K562 (cell line): Measurements from ENCODE around the gene PM20D2. TPM values are rescaled to one million over a fixed set of nuclear protein-coding genes. Genes with fewer than 3 reads are reported as not detected.

Experiments
- ATAC-seq: fragments of 200-7000 bp; cut with Tn5 transposase; 3 replicates; pipeline ENCODE4 v1.9.1; 2020; ENCODE audit warnings: moderate library complexity
- BruUV-seq: library from RNA; stranded (reverse); fragments of 400-500 nt; replicated peaks from 2 replicates; lab custom pipeline; 2021; lab: Mats Ljungman, UMichigan
- CTCF ChIA-PET: fragments of 300-600 bp; formaldehyde crosslinking; extraction: SDS; loops from one replicate; lab custom pipeline; 2021; ENCODE audit warnings: low intra/inter-chr PET ratio; lab: Yijun Ruan, JAX
- POLR2A ChIA-PET: fragments of 300-600, 350-650 bp; sonication (Branson Sonifier 250); formaldehyde crosslinking; extraction: SDS; loops from one replicate; lab custom pipeline; 2021; ENCODE audit warnings: antibody characterized with exemption, inconsistent platforms; lab: Yijun Ruan, JAX
- DNase-seq, 4 experiments: peaks; one replicate each; pipeline versions ENCODE4 v3.0.0 to v3.0.0-alpha.2; 2011 to 2018; ENCODE audit warnings: low spot score in 3 of 4, mixed read lengths in 3 of 4; ENCODE audit errors: extremely low read depth in 1 of 4
- FAIRE-seq: peaks from 2 replicates; lab custom pipeline; 2011; peaks lifted over from hg19 to GRCh38; lab: Jason Lieb, UNC
- H2AFZ ChIP-seq: 2 replicates; pipeline ENCODE4 v1.6.0; 2011; ENCODE audit warnings: low read depth, low read length, control low read depth, inconsistent platforms
- H3K27ac ChIP-seq: fragments of 200-600 bp; 3 replicates; pipeline ENCODE4 v1.8.0; 2011; ENCODE audit warnings: low read depth, mild to moderate bottlenecking, control low read depth, inconsistent platforms, low read length, moderate library complexity, mixed read lengths; ENCODE audit errors: extremely low read depth
- H3K27me3 ChIP-seq, 2 experiments: fragments of 300-600 bp in 1 of 2; 2 replicates in 1 of 2; 3 replicates in 1 of 2; pipeline versions ENCODE4 v1.6.0 to v1.8.0; 2011; ENCODE audit warnings: inconsistent platforms in 2 of 2, low read length in 2 of 2, mild to moderate bottlenecking in 1 of 2, mixed read lengths in 1 of 2, moderate library complexity in 1 of 2; ENCODE audit not compliant: control insufficient read depth in 2 of 2, insufficient read depth in 2 of 2
- H3K36me3 ChIP-seq: fragments of 300-600 bp; 3 replicates; pipeline ENCODE4 v1.8.0; 2011; ENCODE audit warnings: mild to moderate bottlenecking, low read length, inconsistent platforms; ENCODE audit not compliant: control insufficient read depth, insufficient read depth
- H3K4me1 ChIP-seq, 2 experiments: fragments of 200-600 bp in 1 of 2; replicated peaks in 1 of 2; 2 replicates in 1 of 2; 3 replicates in 1 of 2; pipeline versions ENCODE4 v1.5.1 to v1.8.0; 2011; ENCODE audit warnings: inconsistent platforms in 2 of 2, low read length in 2 of 2, mild to moderate bottlenecking in 1 of 2, mixed read lengths in 1 of 2, moderate library complexity in 1 of 2; ENCODE audit not compliant: control insufficient read depth in 2 of 2, insufficient read depth in 2 of 2
- H3K4me2 ChIP-seq: 2 replicates; pipeline ENCODE4 v1.6.1; 2011; ENCODE audit warnings: low read length, control low read depth, inconsistent platforms, mixed read lengths; ENCODE audit not compliant: insufficient read depth
- H3K4me3 ChIP-seq: fragments of 200-600 bp; sonication (generic), shearing (Covaris generic); 2 replicates; pipeline ENCODE4 v1.5.1; 2016; ENCODE audit warnings: control low read depth, inconsistent platforms
- H3K79me2 ChIP-seq: fragments of 200-600 bp; 3 replicates; pipeline ENCODE4 v1.8.0; 2011; ENCODE audit warnings: low read length, inconsistent platforms; ENCODE audit not compliant: control insufficient read depth, insufficient read depth
- H3K9ac ChIP-seq, 2 experiments: 2 replicates each; pipeline versions ENCODE4 v1.6.0 to v1.6.1; 2011; ENCODE audit warnings: low read depth in 2 of 2, low read length in 2 of 2, control low read depth in 1 of 2, inconsistent platforms in 1 of 2, mild to moderate bottlenecking in 1 of 2, mixed read lengths in 1 of 2; ENCODE audit not compliant: insufficient read depth in 1 of 2
- H3K9me1 ChIP-seq: one replicate; pipeline ENCODE4 v1.6.0; 2011; ENCODE audit warnings: inconsistent platforms, mild to moderate bottlenecking, low read length, moderate library complexity; ENCODE audit not compliant: control insufficient read depth, insufficient read depth
- H3K9me3 ChIP-seq: replicated peaks from 2 replicates; pipeline ENCODE4 v1.5.1; 2011; ENCODE audit warnings: low read depth, low read length, inconsistent platforms; ENCODE audit not compliant: control insufficient read depth, insufficient read depth
- H4K20me1 ChIP-seq: replicated peaks from 2 replicates; pipeline ENCODE4 v1.6.1; 2011; ENCODE audit warnings: low read length, inconsistent platforms, mixed read lengths; ENCODE audit not compliant: control insufficient read depth, insufficient read depth
- MCM3 ChIP-seq: fragments of 450-650 bp; IDR thresholded peaks from 2 replicates; pipeline ENCODE4 v1.6.1; 2016
- NCOA4 ChIP-seq: fragments of 450-650 bp; IDR thresholded peaks from 2 replicates; pipeline ENCODE4 v1.6.1; 2018; ENCODE audit warnings: mild to moderate bottlenecking; ENCODE audit not compliant: partially characterized antibody
- SMAD1 ChIP-seq: fragments of 150-350 bp; IDR thresholded peaks from 2 replicates; pipeline ENCODE4 v1.6.1; 2014; ENCODE audit warnings: low read length, low read depth; ENCODE audit not compliant: partially characterized antibody
- ZNF561 ChIP-seq: fragments of 450-650 bp; formaldehyde crosslinking; conservative IDR thresholded peaks from 2 replicates; pipeline ENCODE4 v1.4.0; 2020; ENCODE audit warnings: mild to moderate bottlenecking, moderate library complexity
- ZNF583 ChIP-seq: fragments of 250-450 bp; sonication (Bioruptor Pico); IDR thresholded peaks from 2 replicates; pipeline ENCODE4 v1.4.0; 2020
- WGBS: fragments of 100-300 bp; shearing (Covaris generic); methylation state at CpG from one replicate; pipeline ENCODE4 v1.1.6; 2016; ENCODE audit warnings: low coverage, mixed read lengths; ENCODE audit not compliant: insufficient coverage; ENCODE audit errors: missing lambda C conversion rate; 5-methylcytosine and 5-hydroxymethylcytosine counted together
- in situ Hi-C: fragments of 300-500 bp; cut with MboI; formaldehyde crosslinking; loops from 4 replicates; pipeline ENCODE4 v1.15.0; 2018; ENCODE audit warnings: inconsistent platforms, mixed read lengths
- intact Hi-C: fragments of 100-400 bp; cut with micrococcal nuclease; formaldehyde crosslinking; loops from 2 replicates; pipeline ENCODE4 v1.14.2; 2022
- polyA plus RNA-seq, 8 experiments: library from polyadenylated mRNA; depleted of rRNA in 4 of 8; stranded (reverse) in 5 of 8; unstranded in 3 of 8; fragments of >200 nt; fragmentation: Nextera tagmentation in 2 of 8; fragmentation: Illumina TruSeq in 1 of 8; extraction: Ambion mirVana in 2 of 8; extraction: Trizol in 1 of 8; gene quantifications; 2 replicates each; pipeline versions ENCODE4 v1.2.1 to v1.2.3, GENCODE V29; 2011 to 2014; ENCODE audit warnings: inconsistent platforms in 1 of 8, missing spikeins in 1 of 8
- total RNA-seq, 7 experiments: library from RNA; depleted of rRNA in 6 of 7; stranded (reverse); fragments of >200 nt in 6 of 7; fragmentation: Illumina TruSeq in 2 of 7; extraction: Trizol in 2 of 7; gene quantifications; 2 replicates each; pipeline versions ENCODE4 v1.2.1 to v1.2.3, GENCODE V29; 2011 to 2021; ENCODE audit warnings: low replicate concordance in 1 of 7
- TF ChIP-seq, protein P1 (sequence below): fragments of 450-650 bp; IDR thresholded peaks from 2 replicates; pipeline ENCODE4 v1.6.1; 2018; ENCODE audit warnings: mild to moderate bottlenecking, low read depth; ENCODE audit not compliant: partially characterized antibody

The PM20D2 gene
- total and polyA plus RNA-seq, 9 of the 15 experiments (the other 6 are each of a cell fraction or from before 2014, with no cell fraction given): 0.30 to 2.6 (median 1.00) TPM

GRCh38 chr6:89199579-89199978 is 53.7 kb downstream of the PM20D2 start (continued):
- TF ChIP-seq MCM3 (no peak), NCOA4 (no peak)

- TF ChIP-seq ZNF583 (CRISPR knock-in tag): no peak
- no peak for TF ChIP-seq ZNF561 (CRISPR knock-in tag)
- FAIRE-seq (no peak), DNase-seq (no peak), ATAC-seq (no peak)
- H3K4me3 ChIP-seq: no peak overlapping the region
- POLR2A ChIA-PET: interaction anchor here (0.6 to 1.6 kb wide), 3 partner anchors 9 to 77 kb away, joined by 3 to 6 read pairs (median 6); no protein-coding TSS in a partner anchor
- H3K27ac ChIP-seq: no peak overlapping the region
- H3K4me1 ChIP-seq: no peaks in the 10 kb centered on the region
- BruUV-seq: no TSS peak
- no peaks in the 10 kb centered on the region for H4K20me1 ChIP-seq
- H3K9me1 ChIP-seq: no peaks in the 10 kb centered on the region
- peaks cover 5 to 24% of the 10 kb centered on the region in 2 experiments; a peak in 4 of 5 replicates for H3K27me3 ChIP-seq
- H3K4me2 ChIP-seq: no peak overlapping the region
- no peak overlapping the region for H3K9ac ChIP-seq
- H2AFZ ChIP-seq: no peak overlapping the region
- in situ Hi-C loops (no loop called here), intact Hi-C loops (no loop called here)
- H3K9me3 ChIP-seq: no peaks in the 10 kb centered on the region
- CTCF ChIA-PET: no interaction called here
- H3K36me3 ChIP-seq: no peaks in the 10 kb centered on the region
- H3K79me2 ChIP-seq: no peaks in the 10 kb centered on the region
- 0% methylated on average over 7 of the region's 7 CpGs for WGBS
Observed at GRCh38 chr6:89200706-89201215, 54.9 kb downstream of the PM20D2 start.

DNA sequence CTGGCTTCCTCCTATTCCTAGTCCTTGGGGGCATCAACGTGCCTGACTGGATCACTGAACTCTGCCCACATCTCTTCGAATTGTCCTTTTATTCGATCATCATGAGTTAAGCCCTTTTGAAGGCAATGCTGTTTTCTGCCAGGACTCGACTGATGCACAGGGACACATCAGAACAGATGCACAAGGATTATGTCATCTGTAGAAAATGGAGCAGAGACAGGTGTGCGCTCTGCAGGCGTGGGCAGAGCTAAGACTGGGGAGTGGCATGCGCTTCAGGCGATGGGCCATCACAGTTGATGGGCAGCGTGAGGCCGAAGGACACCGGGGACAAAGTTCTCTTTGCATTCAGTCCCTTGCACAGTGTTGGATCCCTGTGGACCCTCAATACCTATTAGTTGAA is 58.2 kb downstream of the PM20D2 start:
- POLR2A ChIA-PET: interaction anchor here (0.6 kb wide), 1 partner anchor 1185 kb away, joined by 3 read pairs; no protein-coding TSS in a partner anchor
- in situ Hi-C loops: no loop called here
- WGBS: 0% methylated on average over 11 of the region's 11 CpGs
- H3K36me3 ChIP-seq: no peaks in the 10 kb centered on the region
- H3K79me2 ChIP-seq: no peaks in the 10 kb centered on the region
- no peak for DNase-seq
- TF ChIP-seq, protein P1, sequence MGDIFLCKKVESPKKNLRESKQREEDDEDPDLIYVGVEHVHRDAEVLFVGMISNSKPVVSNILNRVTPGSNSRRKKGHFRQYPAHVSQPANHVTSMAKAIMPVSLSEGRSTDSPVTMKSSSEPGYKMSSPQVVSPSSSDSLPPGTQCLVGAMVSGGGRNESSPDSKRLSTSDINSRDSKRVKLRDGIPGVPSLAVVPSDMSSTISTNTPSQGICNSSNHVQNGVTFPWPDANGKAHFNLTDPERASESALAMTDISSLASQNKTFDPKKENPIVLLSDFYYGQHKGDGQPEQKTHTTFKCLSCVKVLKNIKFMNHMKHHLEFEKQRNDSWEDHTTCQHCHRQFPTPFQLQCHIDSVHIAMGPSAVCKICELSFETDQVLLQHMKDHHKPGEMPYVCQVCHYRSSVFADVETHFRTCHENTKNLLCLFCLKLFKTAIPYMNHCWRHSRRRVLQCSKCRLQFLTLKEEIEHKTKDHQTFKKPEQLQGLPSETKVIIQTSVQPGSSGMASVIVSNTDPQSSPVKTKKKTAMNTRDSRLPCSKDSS: no peak
- no peak for TF ChIP-seq SMAD1
- TF ChIP-seq, all 486 proteins: peak for 0
- no peak for ATAC-seq
- BruUV-seq: no TSS peak
- Histone ChIP-seq H3K9me1 (no peaks in the 10 kb centered on the region), H3K27me3 (peaks cover 5 to 17% of the 10 kb centered on the region in 2 experiments; a peak in 3 of 5 replicates), H3K27ac (no peak overlapping the region), H3K4me2 (no peak overlapping the region), H3K4me1 (no peaks in the 10 kb centered on the region), H3K9ac (no peak overlapping the region), H3K4me3 (no peak overlapping the region), H4K20me1 (no peaks in the 10 kb centered on the region), H2AFZ (no peak overlapping the region), H3K9me3 (no peaks in the 10 kb centered on the region)
- intact Hi-C loops: no loop called here
- FAIRE-seq: no peak
- CTCF ChIA-PET: no interaction called here
